Loucy (cell line): ENCODE results near the gene PSAPL1.

ENCODE experiments used
- H2AFZ ChIP-seq: fragments of 200-600 bp; sonication (generic); 2 replicates; pipeline ENCODE4 v1.6.0; 2016; ENCODE audit warnings: antibody characterized with exemption, mild to moderate bottlenecking, low read length, moderate library complexity
- H3F3A ChIP-seq: fragments of 200-600 bp; 2 replicates; pipeline ENCODE4 v1.6.0; 2016; ENCODE audit warnings: antibody characterized with exemption, low read depth, mild to moderate bottlenecking
- H3K27me3 ChIP-seq: fragments of 200-600 bp; sonication (generic); 2 replicates; pipeline ENCODE4 v1.6.1; 2014; ENCODE audit warnings: low read length, mild to moderate bottlenecking; ENCODE audit not compliant: insufficient read depth, poor library complexity, severe bottlenecking
- H3K36me3 ChIP-seq: fragments of 200-600 bp; sonication (generic); 2 replicates; pipeline ENCODE4 v1.6.1; 2016; ENCODE audit warnings: low read length; ENCODE audit not compliant: insufficient read depth
- H3K4me1 ChIP-seq: fragments of 200-600 bp; sonication (generic); 2 replicates; pipeline ENCODE4 v1.5.1; 2014; ENCODE audit warnings: low read length, mild to moderate bottlenecking; ENCODE audit not compliant: insufficient read depth, poor library complexity, severe bottlenecking
- H3K4me2 ChIP-seq: fragments of 200-600 bp; sonication (generic); 2 replicates; pipeline ENCODE4 v1.6.0; 2014; ENCODE audit warnings: antibody characterized with exemption, low read length, low read depth, mild to moderate bottlenecking; ENCODE audit not compliant: poor library complexity, severe bottlenecking
- H3K4me3 ChIP-seq: fragments of 200-600 bp; sonication (generic); 2 replicates; pipeline ENCODE4 v1.5.1; 2014; ENCODE audit warnings: low read length, mild to moderate bottlenecking, mixed read lengths; ENCODE audit not compliant: poor library complexity, severe bottlenecking
- H3K79me2 ChIP-seq: fragments of 200-600 bp; sonication (generic); 2 replicates; pipeline ENCODE4 v1.6.1; 2014; ENCODE audit warnings: low read length; ENCODE audit not compliant: insufficient read depth
- H3K9ac ChIP-seq: fragments of 200-600 bp; sonication (generic); 2 replicates; pipeline ENCODE4 v1.6.0; 2014; ENCODE audit warnings: mild to moderate bottlenecking, low read depth, low read length, moderate library complexity; ENCODE audit not compliant: poor library complexity, severe bottlenecking
- H3K9me2 ChIP-seq: fragments of 200-600 bp; sonication (generic); replicated peaks from 2 replicates; pipeline ENCODE4 v1.6.1; 2016; ENCODE audit warnings: low read depth, low read length, mixed read lengths
- H3K9me3 ChIP-seq: fragments of 200-600 bp; sonication (generic); 2 replicates; pipeline ENCODE4 v1.6.1; 2014; ENCODE audit warnings: mild to moderate bottlenecking, antibody characterized with exemption, low read length, low read depth; ENCODE audit not compliant: insufficient read depth
- H4K20me1 ChIP-seq: fragments of 200-600 bp; sonication (generic); 2 replicates; pipeline ENCODE4 v1.6.0; 2014; ENCODE audit warnings: antibody characterized with exemption, low read length, mild to moderate bottlenecking; ENCODE audit not compliant: insufficient read depth, poor library complexity, severe bottlenecking
- CTCF ChIP-seq: fragments of 200-600 bp; sonication (generic); conservative IDR thresholded peaks from 2 replicates; pipeline ENCODE4 v1.5.1; 2014; ENCODE audit warnings: mild to moderate bottlenecking, antibody characterized with exemption, low read length
- EZH2phosphoT487 ChIP-seq: fragments of 200-600 bp; IDR thresholded peaks from 2 replicates; pipeline ENCODE4 v1.6.1; 2018; ENCODE audit warnings: antibody characterized with exemption, mild to moderate bottlenecking, moderate library complexity, borderline replicate concordance

Gene PSAPL1

GRCh38 chr4:7423391-7423790, 11.3 kb downstream of the PSAPL1 start:
- no peaks in the 10 kb centered on the region for H4K20me1 ChIP-seq
- no peak for TF ChIP-seq EZH2phosphoT487
- TF ChIP-seq CTCF, result no peak
- H3K27me3 ChIP-seq, result no peaks in the 10 kb centered on the region
- H3K4me2 ChIP-seq, result no peak overlapping the region
- no peak overlapping the region for H2AFZ ChIP-seq
- no peaks in the 10 kb centered on the region for H3K79me2 ChIP-seq
- no peaks in the 10 kb centered on the region for H3K4me1 ChIP-seq
- H3K36me3 ChIP-seq, result no peaks in the 10 kb centered on the region
- H3F3A ChIP-seq, result no peaks in the 10 kb centered on the region
- no peaks in the 10 kb centered on the region for H3K9me2 ChIP-seq
- H3K9ac ChIP-seq, result no peak overlapping the region
- H3K9me3 ChIP-seq, result peaks cover 8% of the 10 kb centered on the region; the same call in 1 of the 2 replicates
- no peak overlapping the region for H3K4me3 ChIP-seq

GRCh38 chr4:7422898-7423180, 11.9 kb downstream of the PSAPL1 start:
- Histone ChIP-seq H3F3A (no peaks in the 10 kb centered on the region), H3K4me3 (no peak overlapping the region), H3K79me2 (no peaks in the 10 kb centered on the region), H3K9ac (no peak overlapping the region), H3K4me2 (no peak overlapping the region), H4K20me1 (no peaks in the 10 kb centered on the region), H3K36me3 (no peaks in the 10 kb centered on the region), H3K4me1 (no peaks in the 10 kb centered on the region), H3K9me2 (no peaks in the 10 kb centered on the region), H2AFZ (no peak overlapping the region), H3K9me3 (peaks cover 4% of the 10 kb centered on the region; the same call in 1 of the 2 replicates), H3K27me3 (no peaks in the 10 kb centered on the region)
- TF ChIP-seq EZH2phosphoT487 (no peak), CTCF (no peak)

- Histone ChIP-seq H3K4me1 (no peaks in the 10 kb centered on the region), H3K9me2 (no peaks in the 10 kb centered on the region)
Measured at GRCh38 chr4:7422151-7422897, 12.4 kb downstream of the PSAPL1 start.

More at GRCh38 chr4:7422151-7422897, 12.4 kb downstream of the PSAPL1 start:
- no peak for TF ChIP-seq CTCF
- TF ChIP-seq EZH2phosphoT487, result no peak
- Histone ChIP-seq H3K4me2 (no peak overlapping the region), H3F3A (no peaks in the 10 kb centered on the region), H3K9ac (no peak overlapping the region), H3K27me3 (no peaks in the 10 kb centered on the region), H3K36me3 (no peaks in the 10 kb centered on the region), H3K79me2 (no peaks in the 10 kb centered on the region), H4K20me1 (no peaks in the 10 kb centered on the region), H3K9me3 (peaks cover 4% of the 10 kb centered on the region; the same call in 1 of the 2 replicates), H2AFZ (no peak overlapping the region), H3K4me3 (no peak overlapping the region)
